ENCODE results near the gene COL18A1. TPM values are rescaled to one million over a fixed set of nuclear protein-coding genes. Genes with fewer than 3 reads are reported as not detected.

Gene COL18A1
- total and polyA plus RNA-seq, 2 of the 8 experiments (the other 6 are each of a cell fraction or from before 2014, with no cell fraction given) = 145 to 201 TPM

DNA sequence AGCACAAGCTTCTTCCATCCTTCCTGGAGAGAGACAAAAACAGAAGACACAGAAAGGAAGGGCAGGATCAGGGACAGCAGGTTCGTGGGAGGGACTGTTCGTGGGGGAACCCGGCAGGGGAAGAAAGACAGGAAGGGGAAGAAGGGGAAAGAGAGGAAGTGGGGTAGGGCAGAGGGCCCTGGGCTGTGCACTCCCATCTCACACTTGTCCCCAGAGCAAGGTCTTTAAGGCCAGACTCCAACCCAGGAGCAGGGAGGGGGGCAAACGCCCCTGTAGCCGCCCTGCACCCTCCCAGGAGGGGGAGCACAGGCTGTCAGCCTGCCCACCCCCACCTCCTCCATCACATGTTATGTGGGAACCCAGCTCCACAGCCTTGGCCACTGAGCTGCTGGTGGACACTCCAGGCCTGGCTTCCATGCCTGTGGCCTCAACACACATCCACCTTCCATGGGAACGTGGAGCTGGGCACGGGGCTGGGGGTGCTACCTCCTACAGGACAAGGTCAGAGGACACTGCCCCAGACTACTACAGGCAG is 127.9 kb downstream of the COL18A1 start:
- no peak overlapping the region for H4K8ac ChIP-seq (ENCODE audit: extremely low read depth, insufficient read depth, low read length)
- no peak overlapping the region for H3K23ac ChIP-seq (ENCODE audit: insufficient read length)
- no peak overlapping the region for H3K14ac ChIP-seq (ENCODE audit: insufficient read length)
- H3K4me3 ChIP-seq (ENCODE audit: extremely low read depth in 1 of 4, insufficient read depth in 2 of 4, low read depth in 3 of 4, low read length in 4 of 4) = no peak overlapping the region
- no peak overlapping the region for H2BK5ac ChIP-seq (ENCODE audit: low read depth, low read length)
- H3K36me3 ChIP-seq (ENCODE audit: control insufficient read depth in 2 of 4, insufficient read depth in 4 of 4, low read length in 3 of 4) = peaks cover 7 to 28% (median 13%) of the 10 kb centered on the region in 4 experiments; a peak in 6 of 8 replicates
- no peak overlapping the region for H3K4me2 ChIP-seq (ENCODE audit: insufficient read depth in 1 of 2, low read depth in 2 of 2, low read length in 2 of 2)
- H2BK120ac ChIP-seq (replicated peaks; ENCODE audit: low read depth, low read length) = no peak overlapping the region
- WGBS, 2 experiments (ENCODE audit: extremely low coverage in 1 of 2, insufficient coverage in 1 of 2, insufficient read length in 1 of 2, insufficient replicate concordance in 2 of 2, low coverage in 1 of 2, low lambda C conversion rate in 2 of 2, missing lambda C conversion rate in 1 of 2) = 86% methylated on average over 5 of the region's 7 CpGs; no CpG with 5 or more reads in 1 of the 2 experiments
- no peak overlapping the region for H2BK20ac ChIP-seq (ENCODE audit: low read length)
- no peak overlapping the region for H2BK15ac ChIP-seq (ENCODE audit: low read length)
- no peak overlapping the region for H3K56ac ChIP-seq (replicated peaks; ENCODE audit: insufficient read length, low read depth, low read length)
- H2AFZ ChIP-seq (ENCODE audit: low read length) = no peak overlapping the region
- no peak overlapping the region for H3K18ac ChIP-seq (ENCODE audit: extremely low read depth, low read length)
- peaks cover 0 to 2% (median 0%) of the 10 kb centered on the region in 4 experiments; a peak in 3 of 7 replicates for H3K4me1 ChIP-seq (replicated peaks in 1 of 4; ENCODE audit: control insufficient read depth in 3 of 4, insufficient read depth in 4 of 4, low read length in 3 of 4)
- no peak overlapping the region for H2AK5ac ChIP-seq (ENCODE audit: low read depth, low read length)
- H3K9ac ChIP-seq (replicated peaks in 1 of 4; ENCODE audit: extremely low read depth in 1 of 4, low read depth in 3 of 4, low read length in 3 of 4) = no peak overlapping the region
- ChIA-PET CTCF (ENCODE audit: partially characterized antibody) (interaction anchor here (1.0 to 2.1 kb wide), 4 partner anchors 18 to 435 kb away, joined by 3 to 6 read pairs (median 5); no protein-coding TSS in a partner anchor), POLR2A (ENCODE audit: partially characterized antibody) (interaction anchor here (0.6 to 1.7 kb wide), 5 partner anchors 10 to 27 kb away, joined by 3 to 4 read pairs (median 4); no protein-coding TSS in a partner anchor)
- DNase-seq (ENCODE audit: low read depth in 1 of 2, low spot score in 2 of 2) (no peak), FAIRE-seq (no peak)
- H3K27ac ChIP-seq (ENCODE audit: low read depth, low read length) = no peak overlapping the region
- H3K79me1 ChIP-seq (ENCODE audit: low read depth, low read length) = peaks cover 3% of the 10 kb centered on the region
- H4K91ac ChIP-seq (replicated peaks; ENCODE audit: insufficient read length, low read length) = no peak overlapping the region
- no peaks in the 10 kb centered on the region; a peak in 1 of 4 replicates for H3K9me3 ChIP-seq (ENCODE audit: insufficient read depth in 2 of 2, low read depth in 1 of 2, low read length in 1 of 2)
- 0 out of 4 replicates have a peak, but pooled peaks cover 0 to 2% of the 10 kb centered on the region in 2 experiments for H3K79me2 ChIP-seq (ENCODE audit: control insufficient read depth in 1 of 2, insufficient read depth in 2 of 2, low read length in 2 of 2)
- peaks cover 9 to 28% of the 10 kb centered on the region in 2 experiments for H4K20me1 ChIP-seq (replicated peaks in 1 of 2; ENCODE audit: control insufficient read depth in 1 of 2, insufficient read depth in 2 of 2, low read length in 2 of 2)
- H3K4ac ChIP-seq (replicated peaks; ENCODE audit: insufficient read length, low read depth, low read length) = no peak overlapping the region
- no peaks in the 10 kb centered on the region; a peak in 1 of 7 replicates for H3K27me3 ChIP-seq (replicated peaks in 1 of 4; ENCODE audit: control insufficient read depth in 3 of 4, extremely low read depth in 1 of 4, insufficient read depth in 3 of 4, low read length in 3 of 4)
- no peak overlapping the region for H2BK12ac ChIP-seq (ENCODE audit: low read depth, low read length)
- TF ChIP-seq ZNF274 (IDR thresholded peaks at IDR 0.05; ENCODE audit: borderline replicate concordance, extremely low read depth, low read length) (no peak), TAF1 (IDR thresholded peaks at IDR 0.05; ENCODE audit: low read depth, low read length) (no peak), POLR2A (IDR thresholded peaks at IDR 0.05; ENCODE audit: control extremely low read depth in 1 of 2, low read depth in 2 of 2, low read length in 2 of 2) (no peak), CHD1 (IDR thresholded peaks at IDR 0.05; ENCODE audit: low read depth, low read length) (no peak), YY1 (IDR thresholded peaks at IDR 0.05; ENCODE audit: low read depth, low read length) (no peak), SP2 (IDR thresholded peaks at IDR 0.05; ENCODE audit: low read length) (no peak), FOSL1 (IDR thresholded peaks at IDR 0.05; ENCODE audit: insufficient read depth, low read depth, low read length) (no peak), CREB1 (IDR thresholded peaks at IDR 0.05) (no peak), HDAC2 (IDR thresholded peaks at IDR 0.05; ENCODE audit: borderline replicate concordance in 1 of 2, low read depth in 2 of 2, low read length in 2 of 2) (no peak), TBP (IDR thresholded peaks at IDR 0.05; ENCODE audit: low read depth, low read length) (no peak), SIRT6 (IDR thresholded peaks at IDR 0.05; ENCODE audit: low read length) (no peak), BACH1 (IDR thresholded peaks at IDR 0.05; ENCODE audit: low read length) (no peak), BRCA1 (IDR thresholded peaks at IDR 0.05; ENCODE audit: low read depth, low read length) (no peak), JUN (IDR thresholded peaks at IDR 0.05; ENCODE audit: low read depth, low read length) (no peak)
- no peak overlapping the region for H4K5ac ChIP-seq (ENCODE audit: insufficient read length, low read depth, low read length)
- H3K23me2 ChIP-seq (ENCODE audit: low read depth, low read length) = peaks cover 10% of the 10 kb centered on the region

All from H1 (cell line).